Measurements from ENCODE around the gene SND1. TPM values are rescaled to one million over a fixed set of nuclear protein-coding genes. Genes with fewer than 3 reads are reported as not detected.

Gene SND1
- total RNA-seq, 1 experiment from 2014 or later = 218 TPM

DNA sequence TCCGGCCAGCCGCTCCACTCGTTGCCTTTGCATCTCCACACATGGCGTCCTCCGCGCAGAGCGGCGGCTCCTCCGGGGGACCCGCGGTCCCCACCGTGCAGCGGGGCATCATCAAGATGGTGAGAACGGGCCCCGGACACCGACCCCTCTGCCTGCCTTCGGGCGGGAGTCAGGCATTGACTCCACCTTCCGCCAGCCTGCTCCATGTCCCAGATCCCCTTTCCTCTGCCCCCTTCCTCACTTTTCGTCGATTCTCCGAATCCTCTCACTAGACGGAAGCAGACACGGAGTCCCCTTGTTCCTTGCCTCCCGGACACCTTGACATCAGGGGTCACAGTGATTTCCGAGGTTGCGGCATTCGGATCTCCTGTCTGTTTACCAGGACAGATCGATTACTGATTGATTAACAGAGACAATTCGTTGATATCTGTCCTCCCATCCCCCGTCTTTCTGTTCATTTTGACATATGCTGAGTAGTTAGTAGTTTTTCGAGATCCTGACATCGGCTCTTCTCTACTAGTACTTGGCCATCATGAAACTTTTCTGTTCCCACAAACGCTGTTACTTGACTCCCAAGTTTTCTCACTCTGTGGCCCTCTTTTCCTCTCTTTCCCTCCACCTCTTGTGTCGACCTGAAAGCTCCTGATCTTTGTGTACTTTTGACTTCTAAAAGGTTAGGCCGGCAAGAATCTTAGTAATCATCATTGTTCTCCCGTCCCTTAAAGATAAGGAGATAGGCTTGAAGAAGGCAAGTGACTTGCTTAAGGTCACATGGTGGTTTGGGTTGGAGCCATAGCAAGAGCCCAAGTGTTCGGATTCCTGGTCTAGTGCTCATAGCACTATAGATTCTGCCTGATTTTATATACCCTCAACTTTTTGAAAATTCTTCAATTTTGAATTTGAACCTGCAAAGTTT is 597 bp downstream of the SND1 start:
- peaks cover 3% of the 10 kb centered on the region for H3K79me1 ChIP-seq (ENCODE audit: insufficient read depth, low read depth, low read length, poor library complexity, severe bottlenecking)
- H2BK120ac ChIP-seq (ENCODE audit: low read depth, low read length, poor library complexity, severe bottlenecking) = no peak overlapping the region
- Mint-ChIP-seq H3K4me1 (peaks cover 37 to 38% of the 10 kb centered on the region in 2 experiments), H3K9me3 (no peaks in the 10 kb centered on the region), H3K4me3 (peak overlapping the region; percentile 99 to 100), H3K27me3 (ENCODE audit: low read depth) (no peaks in the 10 kb centered on the region), H3K27ac (peak overlapping the region; percentile 94 to 98 (median 97)), H3K36me3 (ENCODE audit: insufficient read depth in 1 of 3, low read depth in 3 of 3) (peaks cover 5 to 20% (median 8%) of the 10 kb centered on the region in 3 experiments)
- H3K23me2 ChIP-seq (ENCODE audit: insufficient read length, low read depth, low read length, poor library complexity, severe bottlenecking) = peaks cover 5% of the 10 kb centered on the region
- no peak overlapping the region for H4K5ac ChIP-seq (ENCODE audit: insufficient read length, low read depth, low read length)
- H2AFZ ChIP-seq (ENCODE audit: low read length) = no peak overlapping the region
- H3K14ac ChIP-seq (ENCODE audit: insufficient read depth, low read length) = peak overlapping the region; percentile 71; the same call in 1 of the 2 replicates
- no peak overlapping the region for H2BK5ac ChIP-seq (ENCODE audit: insufficient read length, low read length)
- TF ChIP-seq, protein P1, sequence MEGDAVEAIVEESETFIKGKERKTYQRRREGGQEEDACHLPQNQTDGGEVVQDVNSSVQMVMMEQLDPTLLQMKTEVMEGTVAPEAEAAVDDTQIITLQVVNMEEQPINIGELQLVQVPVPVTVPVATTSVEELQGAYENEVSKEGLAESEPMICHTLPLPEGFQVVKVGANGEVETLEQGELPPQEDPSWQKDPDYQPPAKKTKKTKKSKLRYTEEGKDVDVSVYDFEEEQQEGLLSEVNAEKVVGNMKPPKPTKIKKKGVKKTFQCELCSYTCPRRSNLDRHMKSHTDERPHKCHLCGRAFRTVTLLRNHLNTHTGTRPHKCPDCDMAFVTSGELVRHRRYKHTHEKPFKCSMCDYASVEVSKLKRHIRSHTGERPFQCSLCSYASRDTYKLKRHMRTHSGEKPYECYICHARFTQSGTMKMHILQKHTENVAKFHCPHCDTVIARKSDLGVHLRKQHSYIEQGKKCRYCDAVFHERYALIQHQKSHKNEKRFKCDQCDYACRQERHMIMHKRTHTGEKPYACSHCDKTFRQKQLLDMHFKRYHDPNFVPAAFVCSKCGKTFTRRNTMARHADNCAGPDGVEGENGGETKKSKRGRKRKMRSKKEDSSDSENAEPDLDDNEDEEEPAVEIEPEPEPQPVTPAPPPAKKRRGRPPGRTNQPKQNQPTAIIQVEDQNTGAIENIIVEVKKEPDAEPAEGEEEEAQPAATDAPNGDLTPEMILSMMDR (conservative IDR thresholded peaks at IDR 0.05) = no peak
- H3K56ac ChIP-seq (ENCODE audit: insufficient read length, low read depth, low read length) = no peak overlapping the region
- peak overlapping the region; percentile 86 for H3K9ac ChIP-seq (ENCODE audit: extremely low read depth, insufficient read length, low read length)
- H3K23ac ChIP-seq (ENCODE audit: insufficient read length, low read depth, low read length) = no peak overlapping the region
- no peak overlapping the region for H3T11ph ChIP-seq (ENCODE audit: low read length)
- H2AK5ac ChIP-seq (ENCODE audit: insufficient read length, low read length) = no peak overlapping the region
- H3K79me2 ChIP-seq (ENCODE audit: insufficient read depth, low read length) = peaks cover 46% of the 10 kb centered on the region; the same call in 1 of the 2 replicates
- no peak overlapping the region for H2BK15ac ChIP-seq (ENCODE audit: low read depth, low read length)
- H3K9me3 ChIP-seq (ENCODE audit: control insufficient read depth, low read depth, low read length) = no peaks in the 10 kb centered on the region
- no peak overlapping the region for H4K91ac ChIP-seq (ENCODE audit: insufficient read length, low read depth, low read length)
- H3K27ac ChIP-seq (ENCODE audit: insufficient read length, low read depth, low read length) = no peak overlapping the region
- no peak for DNase-seq
- H2BK20ac ChIP-seq (ENCODE audit: low read depth, low read length, poor library complexity, severe bottlenecking) = no peak overlapping the region
- H3K4ac ChIP-seq (ENCODE audit: low read depth, low read length) = no peak overlapping the region
- H3K18ac ChIP-seq (ENCODE audit: insufficient read length, low read depth, low read length) = peak overlapping the region; percentile 75
- no CpG with 5 or more reads among the region's 38 CpGs for WGBS (ENCODE audit: extremely low coverage, insufficient read length, low lambda C conversion rate)
- no peaks in the 10 kb centered on the region for H4K20me1 ChIP-seq (ENCODE audit: control insufficient read depth, insufficient read depth, insufficient read length)
- H2BK12ac ChIP-seq (ENCODE audit: insufficient read length, low read depth, low read length) = no peak overlapping the region
- H3K4me2 ChIP-seq (ENCODE audit: insufficient read depth, insufficient read length, low read length) = peak overlapping the region; percentile 94
- no peaks in the 10 kb centered on the region for H3K27me3 ChIP-seq (ENCODE audit: insufficient read depth, low read length)
- no peak overlapping the region for H4K8ac ChIP-seq (replicated peaks; ENCODE audit: insufficient read length, low read depth, low read length)
- H3K4me1 ChIP-seq (ENCODE audit: insufficient read depth, low read length) = no peaks in the 10 kb centered on the region; the same call in 1 of the 2 replicates

Measured in H9 (cell line).